AG10803 (cell line): ENCODE results near the gene TLK1.

Source experiments
- DNase-seq: peaks from one replicate; pipeline ENCODE4 v3.0.0; 2010; ENCODE audit warnings: low read depth
- H3K4me3 ChIP-seq: 2 replicates; pipeline ENCODE4 v1.5.1; 2011; ENCODE audit warnings: mild to moderate bottlenecking, low read length, control low read depth
- CTCF ChIP-seq: conservative IDR thresholded peaks from 2 replicates; pipeline ENCODE4 v1.5.1; 2011; ENCODE audit warnings: mild to moderate bottlenecking, low read length, control low read depth, inconsistent platforms

Gene TLK1

GRCh38 chr2:171150694-171151285, 9.9 kb downstream of the TLK1 start:
- no peak for DNase-seq
- TF ChIP-seq CTCF: no peak
- no peak overlapping the region for H3K4me3 ChIP-seq

- no peak for TF ChIP-seq CTCF
Measured at GRCh38 chr2:171149986-171150693, 10.6 kb downstream of the TLK1 start.

GRCh38 chr2:171149171-171149938, 11.3 kb downstream of the TLK1 start:
- DNase-seq: no peak
- no peak overlapping the region for H3K4me3 ChIP-seq
- TF ChIP-seq CTCF: no peak

More at GRCh38 chr2:171149986-171150693, 10.6 kb downstream of the TLK1 start:
- DNase-seq: no peak
- no peak overlapping the region for H3K4me3 ChIP-seq

GRCh38 chr2:171147081-171147480, 13.6 kb downstream of the TLK1 start:
- no peak overlapping the region for H3K4me3 ChIP-seq
- DNase-seq: no peak
- no peak for TF ChIP-seq CTCF

- no peak for DNase-seq
- no peak for TF ChIP-seq CTCF
- no peak overlapping the region for H3K4me3 ChIP-seq
Measured at GRCh38 chr2:171146633-171147032, 14.1 kb downstream of the TLK1 start.

- no peak for DNase-seq
- TF ChIP-seq CTCF: no peak
- no peak overlapping the region for H3K4me3 ChIP-seq
Measured at GRCh38 chr2:171146071-171146470, 14.6 kb downstream of the TLK1 start.
